Suppressor macrophage treated with lipopolysaccharide for 1 hour (primary cell): ENCODE data around the gene TMEM131.

ENCODE experiments used
- DNase-seq, 3 donors: peaks; one replicate each; pipeline ENCODE4 v3.0.0-alpha.2; 2020 to 2022

Gene TMEM131

GRCh38 chr2:98016908-98017670 lies 21.3 kb upstream of the TMEM131 start:
- peak; percentile 57 to 81 (median 71) for DNase-seq

GRCh38 chr2:98015671-98016070 lies 19.9 kb upstream of the TMEM131 start:
- peak in 2 of 3 donors; percentile 42 to 51 for DNase-seq

GRCh38 chr2:98014379-98014778 lies 18.6 kb upstream of the TMEM131 start:
- no peak for DNase-seq

GRCh38 chr2:98013407-98014042 lies 17.8 kb upstream of the TMEM131 start:
- DNase-seq, result peak; percentile 78 to 91 (median 79)

GRCh38 chr2:98012561-98012991 lies 16.8 kb upstream of the TMEM131 start:
- peak; percentile 94 to 99 (median 98) for DNase-seq

- peak; percentile 43 to 68 (median 66) for DNase-seq
Observed at GRCh38 chr2:98009887-98010760, 14.4 kb upstream of the TMEM131 start.

GRCh38 chr2:98008415-98008814 lies 12.7 kb upstream of the TMEM131 start:
- no peak for DNase-seq

GRCh38 chr2:98006378-98006777 lies 10.6 kb upstream of the TMEM131 start:
- no peak for DNase-seq

- no peak for DNase-seq
Observed at GRCh38 chr2:98004613-98005012, 8.9 kb upstream of the TMEM131 start.

GRCh38 chr2:98004047-98004446 lies 8.3 kb upstream of the TMEM131 start:
- no peak for DNase-seq

GRCh38 chr2:97999536-97999935 lies 3.8 kb upstream of the TMEM131 start:
- no peak for DNase-seq

GRCh38 chr2:97998431-97999005 lies 2.8 kb upstream of the TMEM131 start:
- no peak for DNase-seq

GRCh38 chr2:97997784-97998392 lies 2.1 kb upstream of the TMEM131 start:
- DNase-seq, result no peak

- DNase-seq, result no peak
Observed at GRCh38 chr2:97996679-97997078, 931 bp upstream of the TMEM131 start.

GRCh38 chr2:97995026-97995733 lies 568 bp downstream of the TMEM131 start:
- peak; percentile 57 to 72 (median 65) for DNase-seq

GRCh38 chr2:97994476-97994875 lies 1.3 kb downstream of the TMEM131 start:
- peak in 2 of 3 donors; percentile 42 to 53 for DNase-seq

GRCh38 chr2:97993926-97994325 lies 1.8 kb downstream of the TMEM131 start:
- no peak for DNase-seq

- DNase-seq, result no peak
Observed at GRCh38 chr2:97992836-97993825, 2.6 kb downstream of the TMEM131 start.

- peak in 2 of 3 donors; percentile 31 to 33 for DNase-seq
Observed at GRCh38 chr2:97991081-97991856, 4.5 kb downstream of the TMEM131 start.

GRCh38 chr2:97988722-97989121 lies 7.0 kb downstream of the TMEM131 start:
- peak; percentile 25 to 79 (median 46) for DNase-seq
